Heart left ventricle (tissue), 16 donors: ENCODE measurements around the gene FAM117B. TPM values are rescaled to one million over a fixed set of nuclear protein-coding genes. Genes with fewer than 3 reads are reported as not detected.

Source experiments
- ATAC-seq, 4 donors: fragments of 200-7000 bp; cut with Tn5 transposase; one replicate each; pipeline ENCODE4 v1.9.1; 2020 to 2022; ENCODE audit warnings: moderate library complexity in 4 of 4, mild to moderate bottlenecking in 3 of 4, moderate number of reproducible peaks in 1 of 4
- DNase-seq, 5 donors: peaks; one replicate each; pipeline ENCODE4 v3.0.0-alpha.2; 2020
- H3K27ac ChIP-seq, 12 donors: fragments of 200-600 bp; sonication (generic) in 4 of 12; one replicate each; pipeline versions ENCODE4 v1.5.0 to v1.8.0; 2016 to 2022; ENCODE audit warnings: mild to moderate bottlenecking in 2 of 12
- H3K27me3 ChIP-seq, 9 donors: fragments of 200-600 bp; sonication (generic) in 2 of 9; one replicate each; pipeline versions ENCODE4 v1.5.1 to v1.8.0; 2016 to 2022; ENCODE audit warnings: mild to moderate bottlenecking in 3 of 9
- H3K36me3 ChIP-seq, 9 donors: fragments of 200-600 bp; sonication (generic) in 2 of 9; one replicate each; pipeline versions ENCODE4 v1.5.0 to v1.8.0; 2018 to 2022; ENCODE audit warnings: mild to moderate bottlenecking in 2 of 9
- H3K4me1 ChIP-seq, 12 donors: fragments of 200-600 bp; sonication (generic) in 4 of 12; one replicate each; pipeline versions ENCODE4 v1.5.0 to v1.8.0; 2016 to 2022; ENCODE audit warnings: mild to moderate bottlenecking in 3 of 12
- H3K4me3 ChIP-seq, 12 donors: fragments of 200-600 bp; sonication (generic) in 4 of 12; one replicate each; pipeline versions ENCODE4 v1.5.0 to v1.8.0; 2017 to 2022; ENCODE audit warnings: mild to moderate bottlenecking in 9 of 12, moderate library complexity in 4 of 12
- H3K9me3 ChIP-seq, 12 donors: fragments of 200-600 bp; sonication (generic) in 4 of 12; one replicate each; pipeline versions ENCODE4 v1.5.0 to v1.8.0; 2016 to 2022; ENCODE audit warnings: mild to moderate bottlenecking in 1 of 12
- CTCF ChIP-seq, 12 donors: fragments of 200-600 bp; sonication (generic) in 4 of 12; IDR thresholded peaks; one replicate each; pipeline versions ENCODE4 v1.5.0 to v1.8.0; 2018 to 2022; ENCODE audit warnings: antibody characterized with exemption in 12 of 12, mild to moderate bottlenecking in 5 of 12
- POLR2A ChIP-seq, 2 donors: fragments of 450-650 bp; IDR thresholded peaks; one replicate each; pipeline ENCODE4 v1.6.1; 2017; ENCODE audit warnings: antibody characterized with exemption in 2 of 2, mild to moderate bottlenecking in 2 of 2, moderate library complexity in 2 of 2
- WGBS, 4 donors: extraction: QIAGEN DNeasy Blood & Tissue Kit in 2 of 4; methylation state at CpG; one replicate each; pipeline versions ENCODE4 v1.1.5 to v1.1.7; 2013 to 2018; 5-methylcytosine and 5-hydroxymethylcytosine counted together
- intact Hi-C, 10 donors: fragments of 100-400 bp; cut with DNase I; formaldehyde crosslinking; loops; one replicate each; pipeline versions ENCODE4 v1.11.1 to v1.14.2; 2022
- polyA plus RNA-seq, 2 donors: library from polyadenylated mRNA; stranded (reverse); fragments of 200-250 nt; gene quantifications; one replicate each; pipeline ENCODE4 v1.2.3, GENCODE V29; 2013
- total RNA-seq, 9 donors: library from RNA; depleted of rRNA in 2 of 9; stranded (reverse); fragments of >200 nt in 2 of 9; fragmentation: NEBNext Ultra II Directional in 3 of 9; extraction: Animal tissue kit (Norgen Biotek cat#: 25700) in 3 of 9; gene quantifications; one replicate each; pipeline versions ENCODE4 v1.1.0 to v1.2.4, GENCODE V29; 2016 to 2023
- donor health status: ischemic (EF 13 %, LVEDD 7.1; RV severe dilation, severe dysfunction).
- donor health status: healthy with polysubstance abuse.
- donor health status: DM: no; HTN: yes; CAD: no.
- donor health status: DM: no; HTN: no; CAD: no.
- donor health status: ischemic (EF 25% LVEDD 6.9; RV normal size, moderate dysfunction).
- donor health status: ischemic (EF 25% LVEDD 5.7; RV mildly dilated, moderate dysfunction).
- donor health status: healthy.
- donor health status: DM: yes; HTN: yes; CAD: no.
- donor health status: ischemic (EF 35%, LVEDD 5.7; RV mildly dilated, moderate dysfunction).
- donor health status: nonischemic (EF 11% LVEDD 7.7; RV severe dilation, severe dysfunction).
- donor health status: DM: yes; HTN: yes; CAD: no.
- donor health status: PGD.
- donor health status: ischemic (EF 29% LVEDD 5.4; RV normal size, mild dysfunction).
- donor health status: nonischemic (EF 23%, LVEDD 6.1; RV moderate dilation, normal function).

The FAM117B gene
- total and polyA plus RNA-seq, 11 donors: 0.68 to 6.1 (median 2.1) TPM

DNA sequence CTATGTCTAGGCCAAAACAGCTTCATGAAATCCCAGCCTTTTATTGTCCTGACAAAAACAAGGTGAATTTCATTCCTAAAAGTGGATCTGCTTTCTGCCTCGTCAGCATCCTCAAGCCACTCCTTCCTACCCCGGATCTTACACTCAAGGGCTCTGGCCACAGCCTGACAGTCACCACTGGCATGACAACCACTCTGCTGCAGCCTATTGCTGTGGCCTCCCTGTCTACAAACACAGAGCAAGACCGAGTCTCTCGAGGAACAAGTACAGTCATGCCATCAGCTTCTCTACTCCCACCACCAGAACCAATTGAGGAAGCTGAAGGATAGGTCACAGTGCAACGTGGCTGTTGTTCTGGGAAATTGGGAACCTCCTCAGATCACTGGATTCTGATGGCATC, 130.7 kb downstream of the FAM117B start:
- peaks cover 0 to 4% (median 0%) of the 10 kb centered on the region in 12 donors for H3K4me1 ChIP-seq
- no peaks in the 10 kb centered on the region for H3K27me3 ChIP-seq

GRCh38 chr2:202768273-202768672, 133.5 kb downstream of the FAM117B start:
- Histone ChIP-seq H3K4me3 (no peak overlapping the region), H3K27ac (no peak overlapping the region), H3K36me3 (peaks cover 0 to 21% (median 11%) of the 10 kb centered on the region in 9 donors), H3K4me1 (peaks cover 0 to 11% (median 2%) of the 10 kb centered on the region in 12 donors), H3K27me3 (no peaks in the 10 kb centered on the region), H3K9me3 (no peaks in the 10 kb centered on the region)
- DNase-seq (no peak), ATAC-seq (no peak)
- TF ChIP-seq CTCF (IDR thresholded peaks at IDR 0.05): no peak
- intact Hi-C loops: no loop called here

More for the DNA sequence above, 130.7 kb downstream of the FAM117B start:
- H3K27ac ChIP-seq: no peak overlapping the region
- ATAC-seq: no peak
- no peak for DNase-seq
- TF ChIP-seq CTCF (IDR thresholded peaks at IDR 0.05) (no peak), POLR2A (IDR thresholded peaks at IDR 0.05) (no peak)
- intact Hi-C loops: no loop called here
- H3K9me3 ChIP-seq: no peaks in the 10 kb centered on the region
- 62 to 83% (median 73%) methylated on average over 4 to 5 of the region's 5 CpGs for WGBS, 4 donors
- peaks cover 0 to 29% (median 5%) of the 10 kb centered on the region in 9 donors for H3K36me3 ChIP-seq
- no peak overlapping the region for H3K4me3 ChIP-seq

DNA sequence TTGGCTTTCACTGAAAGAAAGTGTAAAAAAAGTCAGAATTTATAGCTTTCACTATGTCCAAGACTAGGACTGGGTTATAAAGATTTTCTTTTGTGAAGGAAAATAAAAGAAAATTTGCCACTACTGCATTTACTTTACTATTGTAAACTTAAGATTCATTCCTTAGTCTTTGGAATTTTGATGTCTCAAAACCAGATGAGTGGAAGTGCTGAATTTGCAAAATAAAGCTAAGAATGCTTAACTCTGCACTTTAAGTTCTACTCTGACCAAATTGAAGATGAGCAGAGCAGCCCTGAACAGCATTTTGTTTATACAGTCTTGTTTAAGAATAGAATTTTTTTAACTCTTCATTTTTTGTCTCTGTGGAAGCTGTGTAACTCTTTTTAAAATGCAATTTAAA, 134.4 kb downstream of the FAM117B start:
- no peaks in the 10 kb centered on the region for H3K9me3 ChIP-seq
- DNase-seq (no peak), ATAC-seq (no peak)
- intact Hi-C loops: no loop called here
- peaks cover 0 to 11% (median 0%) of the 10 kb centered on the region in 12 donors for H3K4me1 ChIP-seq
- TF ChIP-seq CTCF (IDR thresholded peaks at IDR 0.05): no peak
- no peak for TF ChIP-seq POLR2A (IDR thresholded peaks at IDR 0.05)
- H3K27ac ChIP-seq: no peak overlapping the region
- no peak overlapping the region for H3K4me3 ChIP-seq
- H3K36me3 ChIP-seq: peaks cover 0 to 21% (median 11%) of the 10 kb centered on the region in 9 donors
- H3K27me3 ChIP-seq: no peaks in the 10 kb centered on the region

DNA sequence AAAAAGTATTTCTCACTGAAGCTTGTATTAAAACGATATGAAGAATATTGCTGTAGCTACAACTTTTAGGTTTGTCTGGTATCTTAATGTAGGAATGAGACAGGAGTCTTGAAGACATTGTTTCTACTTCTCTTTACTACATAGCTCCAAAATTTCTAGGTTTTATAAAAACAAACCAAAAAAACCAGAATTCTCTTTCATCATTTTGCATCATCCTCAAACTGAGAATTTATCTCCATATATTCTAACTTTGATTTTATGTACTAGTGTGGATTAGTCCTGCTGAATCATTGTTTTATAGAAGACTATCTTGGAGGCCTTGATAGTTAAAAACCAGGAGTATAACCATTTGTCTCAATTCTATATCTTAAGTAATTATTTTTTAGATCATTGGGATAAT, 136.6 kb downstream of the FAM117B start:
- H3K4me3 ChIP-seq: no peak overlapping the region
- 90 to 99% (median 94%) methylated on average over 1 of the region's 1 CpG for WGBS, 4 donors
- no peak for ATAC-seq
- no peak overlapping the region for H3K27ac ChIP-seq
- H3K9me3 ChIP-seq: no peaks in the 10 kb centered on the region
- TF ChIP-seq CTCF (IDR thresholded peaks at IDR 0.05) (no peak), POLR2A (IDR thresholded peaks at IDR 0.05) (no peak)
- H3K27me3 ChIP-seq: no peaks in the 10 kb centered on the region
- peaks cover 0 to 11% (median 0%) of the 10 kb centered on the region in 12 donors for H3K4me1 ChIP-seq
- peaks cover 0 to 26% (median 10%) of the 10 kb centered on the region in 9 donors for H3K36me3 ChIP-seq
- intact Hi-C loops: loop anchor here in 1 of 10 donors (10.0 kb wide), 1 partner anchor 103 kb away; the partner anchor contains the start of gene ICA1L
- no peak for DNase-seq
